HG03280 (cell line): ENCODE data around the gene CDH13.

Experiments used
- ATAC-seq: cut with Tn5 transposase; IDR thresholded peaks from one replicate; pipeline ENCODE4 v1.9.1; 2021; ENCODE audit warnings: mild to moderate bottlenecking, moderate library complexity; ENCODE audit not compliant: unreplicated experiment

Gene CDH13

GRCh38 chr16:83315271-83315670, 688.5 kb downstream of the CDH13 start:
- no peak for ATAC-seq

- no peak for ATAC-seq
These were observed 689.7 kb downstream of the CDH13 start for GRCh38 chr16:83316458-83316857.

GRCh38 chr16:83318390-83318789, 691.6 kb downstream of the CDH13 start:
- ATAC-seq, result no peak

- no peak for ATAC-seq
These were observed 702.2 kb downstream of the CDH13 start for GRCh38 chr16:83328936-83329335.

- ATAC-seq, result no peak
These were observed 702.7 kb downstream of the CDH13 start for GRCh38 chr16:83329441-83329840.

GRCh38 chr16:83330251-83330650, 703.5 kb downstream of the CDH13 start:
- ATAC-seq, result no peak

GRCh38 chr16:83335076-83335475, 708.3 kb downstream of the CDH13 start:
- no peak for ATAC-seq

- no peak for ATAC-seq
These were observed 709.8 kb downstream of the CDH13 start for GRCh38 chr16:83336603-83337002.

GRCh38 chr16:83338138-83338537, 711.4 kb downstream of the CDH13 start:
- ATAC-seq, result no peak

- no peak for ATAC-seq
These were observed 712.2 kb downstream of the CDH13 start for GRCh38 chr16:83338941-83339340.

GRCh38 chr16:83343935-83344366, 717.2 kb downstream of the CDH13 start:
- ATAC-seq, result no peak

GRCh38 chr16:83345846-83346640, 719.3 kb downstream of the CDH13 start:
- ATAC-seq, result no peak

GRCh38 chr16:83348991-83349390, 722.2 kb downstream of the CDH13 start:
- ATAC-seq, result no peak

GRCh38 chr16:83350481-83350880, 723.7 kb downstream of the CDH13 start:
- ATAC-seq, result no peak

GRCh38 chr16:83351846-83352245, 725.1 kb downstream of the CDH13 start:
- no peak for ATAC-seq

GRCh38 chr16:83353241-83353640, 726.5 kb downstream of the CDH13 start:
- no peak for ATAC-seq

GRCh38 chr16:83354015-83354414, 727.2 kb downstream of the CDH13 start:
- no peak for ATAC-seq

GRCh38 chr16:83355570-83356218, 728.9 kb downstream of the CDH13 start:
- ATAC-seq, result no peak

GRCh38 chr16:83356266-83356665, 729.5 kb downstream of the CDH13 start:
- no peak for ATAC-seq

GRCh38 chr16:83356986-83357385, 730.2 kb downstream of the CDH13 start:
- no peak for ATAC-seq

GRCh38 chr16:83363521-83363920, 736.8 kb downstream of the CDH13 start:
- no peak for ATAC-seq

- ATAC-seq, result no peak
These were observed 738.4 kb downstream of the CDH13 start for GRCh38 chr16:83365166-83365565.
